Astrocyte (in vitro differentiated cells and primary cell): Measurements from ENCODE around the gene SMARCA1. TPM values are rescaled to one million over a fixed set of nuclear protein-coding genes. Genes with fewer than 3 reads are reported as not detected.
"Not testable (repeated sequence)": the region's sequence is repeated elsewhere in the genome, so short reads cannot be mapped to it uniquely, and the experiment has no call there.

Experiments
- DNase-seq: peaks from one replicate; pipeline ENCODE4 v3.0.0-alpha.2; 2010; ENCODE audit warnings: low read depth
- FAIRE-seq: peaks from 2 replicates; lab custom pipeline; 2011; peaks lifted over from hg19 to GRCh38; lab: Jason Lieb, UNC
- H2AFZ ChIP-seq: 2 replicates; pipeline ENCODE4 v1.6.0; 2012; ENCODE audit warnings: low read depth, low read length, inconsistent platforms
- H3K27ac ChIP-seq: 2 replicates; pipeline ENCODE4 v1.5.1; 2011; ENCODE audit warnings: low read depth, low read length, inconsistent platforms
- H3K27me3 ChIP-seq: 2 replicates; pipeline ENCODE4 v1.6.0; 2011; ENCODE audit warnings: low read length, inconsistent platforms; ENCODE audit not compliant: insufficient read depth
- H3K36me3 ChIP-seq: 2 replicates; pipeline ENCODE4 v1.5.1; 2011; ENCODE audit warnings: low read length, inconsistent platforms; ENCODE audit not compliant: insufficient read depth
- H3K4me1 ChIP-seq: 2 replicates; pipeline ENCODE4 v1.5.1; 2011; ENCODE audit warnings: low read length, inconsistent platforms; ENCODE audit not compliant: insufficient read depth
- H3K4me2 ChIP-seq: 2 replicates; pipeline ENCODE4 v1.6.0; 2012; ENCODE audit warnings: low read length, inconsistent platforms
- H3K4me3 ChIP-seq: 2 replicates; pipeline ENCODE4 v1.5.1; 2011; ENCODE audit warnings: low read depth, mild to moderate bottlenecking, low read length, inconsistent platforms; ENCODE audit not compliant: insufficient read depth
- H3K79me2 ChIP-seq: 2 replicates; pipeline ENCODE4 v1.6.0; 2012; ENCODE audit warnings: mild to moderate bottlenecking, low read length, inconsistent platforms; ENCODE audit not compliant: insufficient read depth
- H3K9ac ChIP-seq: 2 replicates; pipeline ENCODE4 v1.6.0; 2012; ENCODE audit warnings: mild to moderate bottlenecking, low read length, inconsistent platforms
- H3K9me3 ChIP-seq: 2 replicates; pipeline ENCODE4 v1.5.1; 2012; ENCODE audit warnings: low read depth, mild to moderate bottlenecking, low read length, inconsistent platforms; ENCODE audit not compliant: insufficient read depth
- H4K20me1 ChIP-seq: 2 replicates; pipeline ENCODE4 v1.6.0; 2012; ENCODE audit warnings: low read length, inconsistent platforms; ENCODE audit not compliant: insufficient read depth
- H3K27ac Mint-ChIP-seq: one replicate; pipeline ENCODE4 v1.8.0; 2021; ENCODE audit warnings: mild to moderate bottlenecking, mixed read lengths; ENCODE audit not compliant: unreplicated experiment
- H3K27me3 Mint-ChIP-seq: one replicate; pipeline ENCODE4 v1.8.0; 2021; ENCODE audit warnings: low read depth, mixed read lengths; ENCODE audit not compliant: unreplicated experiment
- H3K36me3 Mint-ChIP-seq: one replicate; pipeline ENCODE4 v1.8.0; 2021; ENCODE audit warnings: low read depth, mixed read lengths; ENCODE audit not compliant: unreplicated experiment
- H3K4me1 Mint-ChIP-seq: one replicate; pipeline ENCODE4 v1.8.0; 2021; ENCODE audit warnings: low read depth, mixed read lengths; ENCODE audit not compliant: unreplicated experiment
- H3K4me3 Mint-ChIP-seq: one replicate; pipeline ENCODE4 v1.8.0; 2021; ENCODE audit warnings: mild to moderate bottlenecking, moderate library complexity, mixed read lengths; ENCODE audit not compliant: unreplicated experiment
- H3K9me3 Mint-ChIP-seq: one replicate; pipeline ENCODE4 v1.8.0; 2021; ENCODE audit warnings: mild to moderate bottlenecking, mixed read lengths; ENCODE audit not compliant: unreplicated experiment
- EZH2 ChIP-seq: IDR thresholded peaks from 2 replicates; pipeline ENCODE4 v1.6.1; 2012; ENCODE audit warnings: mild to moderate bottlenecking, low read length, inconsistent platforms; ENCODE audit not compliant: insufficient read depth
- total RNA-seq: library from RNA; stranded (reverse); gene quantifications from 2 replicates; pipeline ENCODE4 v1.2.1, GENCODE V29; 2021
- TF ChIP-seq, protein P1 (sequence below): IDR thresholded peaks from 2 replicates; pipeline ENCODE4 v1.5.1; 2011; ENCODE audit warnings: low read depth, mild to moderate bottlenecking, inconsistent platforms, low read length, moderate library complexity; ENCODE audit not compliant: insufficient read depth

Gene SMARCA1
- total RNA-seq, 1 donor from 2014 or later = 104 TPM

GRCh38 chrX:129556806-129557315, 33.6 kb upstream of the SMARCA1 start:
- DNase-seq (no peak), FAIRE-seq (no peak)
- Mint-ChIP-seq H3K27ac (peak overlapping the region; percentile 78), H3K27me3 (no peaks in the 10 kb centered on the region), H3K4me3 (no peak overlapping the region), H3K4me1 (peaks cover 10% of the 10 kb centered on the region), H3K9me3 (no peaks in the 10 kb centered on the region), H3K36me3 (peaks cover 13% of the 10 kb centered on the region)
- H3K4me1 ChIP-seq = no peaks in the 10 kb centered on the region
- H3K9ac ChIP-seq = no peak overlapping the region
- H2AFZ ChIP-seq = no peak overlapping the region
- H3K9me3 ChIP-seq = no peaks in the 10 kb centered on the region
- no peaks in the 10 kb centered on the region for H4K20me1 ChIP-seq
- H3K36me3 ChIP-seq = peaks cover 5% of the 10 kb centered on the region
- no peak overlapping the region for H3K27ac ChIP-seq
- H3K79me2 ChIP-seq = no peaks in the 10 kb centered on the region
- no peak overlapping the region for H3K4me3 ChIP-seq
- no peak for TF ChIP-seq EZH2
- TF ChIP-seq, protein P1, sequence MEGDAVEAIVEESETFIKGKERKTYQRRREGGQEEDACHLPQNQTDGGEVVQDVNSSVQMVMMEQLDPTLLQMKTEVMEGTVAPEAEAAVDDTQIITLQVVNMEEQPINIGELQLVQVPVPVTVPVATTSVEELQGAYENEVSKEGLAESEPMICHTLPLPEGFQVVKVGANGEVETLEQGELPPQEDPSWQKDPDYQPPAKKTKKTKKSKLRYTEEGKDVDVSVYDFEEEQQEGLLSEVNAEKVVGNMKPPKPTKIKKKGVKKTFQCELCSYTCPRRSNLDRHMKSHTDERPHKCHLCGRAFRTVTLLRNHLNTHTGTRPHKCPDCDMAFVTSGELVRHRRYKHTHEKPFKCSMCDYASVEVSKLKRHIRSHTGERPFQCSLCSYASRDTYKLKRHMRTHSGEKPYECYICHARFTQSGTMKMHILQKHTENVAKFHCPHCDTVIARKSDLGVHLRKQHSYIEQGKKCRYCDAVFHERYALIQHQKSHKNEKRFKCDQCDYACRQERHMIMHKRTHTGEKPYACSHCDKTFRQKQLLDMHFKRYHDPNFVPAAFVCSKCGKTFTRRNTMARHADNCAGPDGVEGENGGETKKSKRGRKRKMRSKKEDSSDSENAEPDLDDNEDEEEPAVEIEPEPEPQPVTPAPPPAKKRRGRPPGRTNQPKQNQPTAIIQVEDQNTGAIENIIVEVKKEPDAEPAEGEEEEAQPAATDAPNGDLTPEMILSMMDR = no peak
- H3K4me2 ChIP-seq = no peak overlapping the region
- H3K27me3 ChIP-seq = no peaks in the 10 kb centered on the region

- H3K27me3 Mint-ChIP-seq, H3K27ac ChIP-seq, H3K4me3 Mint-ChIP-seq, H3K4me2 ChIP-seq, H3K9me3 Mint-ChIP-seq, H3K27me3 ChIP-seq, H3K4me1 ChIP-seq, H3K27ac Mint-ChIP-seq, H3K4me3 ChIP-seq, FAIRE-seq, H3K36me3 ChIP-seq, H2AFZ ChIP-seq, H3K79me2 ChIP-seq, H3K9ac ChIP-seq, H3K4me1 Mint-ChIP-seq, H3K9me3 ChIP-seq, DNase-seq, H4K20me1 ChIP-seq: not testable (repeated sequence)
- peaks cover 11% of the 10 kb centered on the region for H3K36me3 Mint-ChIP-seq
Observed at GRCh38 chrX:129554816-129555215, 31.5 kb upstream of the SMARCA1 start.

DNA sequence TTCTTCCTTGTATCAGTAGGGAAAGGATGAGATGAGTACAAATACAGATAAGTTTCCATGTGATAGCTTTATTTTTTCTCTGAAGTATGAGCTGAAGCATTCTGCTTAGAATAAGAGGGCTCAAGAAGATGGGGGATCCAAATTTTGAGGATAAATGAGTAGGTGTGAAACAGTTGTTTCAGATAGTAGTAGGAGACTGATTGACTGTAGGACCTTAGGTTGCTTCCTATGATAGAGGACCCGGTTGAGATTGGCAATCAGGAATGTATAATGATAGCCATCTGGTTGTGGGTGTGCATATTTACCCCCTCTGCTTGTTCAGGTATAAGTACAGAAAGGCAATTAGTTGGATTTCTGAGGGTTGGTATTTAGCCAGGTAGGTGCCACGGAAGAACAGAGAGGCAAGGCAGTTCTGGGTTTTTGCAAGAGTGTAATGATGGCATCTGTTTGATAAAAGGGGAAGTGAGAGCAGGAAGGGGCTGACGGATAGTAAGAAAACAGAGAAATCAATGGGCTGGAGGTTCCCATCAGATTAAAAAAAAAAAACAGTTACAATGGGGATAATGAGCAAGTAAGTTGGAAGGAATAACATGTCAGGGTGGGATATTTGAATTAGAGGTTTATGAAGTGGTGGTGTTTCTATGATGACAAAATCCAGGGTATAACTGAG, 30.5 kb upstream of the SMARCA1 start:
- no peak for FAIRE-seq
- Histone ChIP-seq H3K36me3 (peaks cover 5% of the 10 kb centered on the region), H2AFZ (no peak overlapping the region), H3K79me2 (no peaks in the 10 kb centered on the region), H3K4me1 (no peaks in the 10 kb centered on the region), H4K20me1 (no peaks in the 10 kb centered on the region), H3K9ac (no peak overlapping the region), H3K4me2 (no peak overlapping the region), H3K27ac (no peak overlapping the region), H3K4me3 (no peak overlapping the region), H3K27me3 (no peaks in the 10 kb centered on the region), H3K9me3 (no peaks in the 10 kb centered on the region)
- H3K4me1 Mint-ChIP-seq = peaks cover 10% of the 10 kb centered on the region
- no peaks in the 10 kb centered on the region for H3K27me3 Mint-ChIP-seq
- no peak for DNase-seq
- no peak overlapping the region for H3K27ac Mint-ChIP-seq
- H3K36me3 Mint-ChIP-seq = peaks cover 7% of the 10 kb centered on the region
- TF ChIP-seq, protein P1 = no peak
- no peak for TF ChIP-seq EZH2
- no peak overlapping the region for H3K4me3 Mint-ChIP-seq
- H3K9me3 Mint-ChIP-seq = no peaks in the 10 kb centered on the region
